LNCAP (cell line): Measurements from ENCODE around the gene RBP2.

Experiments used
- TF ChIP-seq, protein P1 (sequence below): fragments of 450-650 bp; IDR thresholded peaks from 2 replicates; pipeline ENCODE4 v1.5.1; 2017; ENCODE audit warnings: mild to moderate bottlenecking

Gene RBP2

DNA sequence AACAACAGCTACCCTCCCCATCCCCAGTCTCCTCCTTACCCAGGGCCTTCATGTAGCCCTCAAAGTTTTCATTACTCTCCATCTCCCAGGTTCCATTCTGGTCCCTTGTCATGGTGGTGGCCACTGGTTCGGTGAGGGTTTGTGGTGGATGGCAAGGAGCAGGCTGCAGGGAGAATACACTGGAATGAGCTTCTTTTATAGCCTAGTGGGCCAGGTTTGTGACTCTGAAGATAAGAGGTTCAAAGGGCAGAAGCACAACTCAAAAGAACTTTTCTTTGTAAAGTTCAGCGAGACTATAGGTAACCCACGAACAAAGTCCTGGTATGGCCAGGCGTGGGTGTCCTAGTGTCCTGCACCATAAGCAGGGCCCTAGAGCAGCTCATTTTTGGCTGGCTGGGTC is at the start of gene RBP2:
TSS of gene RBP2 (minus strand) at position 169 of the 400 bp plus-strand sequence. CDS start at position 112, 57 bp downstream.
- TF ChIP-seq, protein P1, sequence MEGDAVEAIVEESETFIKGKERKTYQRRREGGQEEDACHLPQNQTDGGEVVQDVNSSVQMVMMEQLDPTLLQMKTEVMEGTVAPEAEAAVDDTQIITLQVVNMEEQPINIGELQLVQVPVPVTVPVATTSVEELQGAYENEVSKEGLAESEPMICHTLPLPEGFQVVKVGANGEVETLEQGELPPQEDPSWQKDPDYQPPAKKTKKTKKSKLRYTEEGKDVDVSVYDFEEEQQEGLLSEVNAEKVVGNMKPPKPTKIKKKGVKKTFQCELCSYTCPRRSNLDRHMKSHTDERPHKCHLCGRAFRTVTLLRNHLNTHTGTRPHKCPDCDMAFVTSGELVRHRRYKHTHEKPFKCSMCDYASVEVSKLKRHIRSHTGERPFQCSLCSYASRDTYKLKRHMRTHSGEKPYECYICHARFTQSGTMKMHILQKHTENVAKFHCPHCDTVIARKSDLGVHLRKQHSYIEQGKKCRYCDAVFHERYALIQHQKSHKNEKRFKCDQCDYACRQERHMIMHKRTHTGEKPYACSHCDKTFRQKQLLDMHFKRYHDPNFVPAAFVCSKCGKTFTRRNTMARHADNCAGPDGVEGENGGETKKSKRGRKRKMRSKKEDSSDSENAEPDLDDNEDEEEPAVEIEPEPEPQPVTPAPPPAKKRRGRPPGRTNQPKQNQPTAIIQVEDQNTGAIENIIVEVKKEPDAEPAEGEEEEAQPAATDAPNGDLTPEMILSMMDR, result no peak

DNA sequence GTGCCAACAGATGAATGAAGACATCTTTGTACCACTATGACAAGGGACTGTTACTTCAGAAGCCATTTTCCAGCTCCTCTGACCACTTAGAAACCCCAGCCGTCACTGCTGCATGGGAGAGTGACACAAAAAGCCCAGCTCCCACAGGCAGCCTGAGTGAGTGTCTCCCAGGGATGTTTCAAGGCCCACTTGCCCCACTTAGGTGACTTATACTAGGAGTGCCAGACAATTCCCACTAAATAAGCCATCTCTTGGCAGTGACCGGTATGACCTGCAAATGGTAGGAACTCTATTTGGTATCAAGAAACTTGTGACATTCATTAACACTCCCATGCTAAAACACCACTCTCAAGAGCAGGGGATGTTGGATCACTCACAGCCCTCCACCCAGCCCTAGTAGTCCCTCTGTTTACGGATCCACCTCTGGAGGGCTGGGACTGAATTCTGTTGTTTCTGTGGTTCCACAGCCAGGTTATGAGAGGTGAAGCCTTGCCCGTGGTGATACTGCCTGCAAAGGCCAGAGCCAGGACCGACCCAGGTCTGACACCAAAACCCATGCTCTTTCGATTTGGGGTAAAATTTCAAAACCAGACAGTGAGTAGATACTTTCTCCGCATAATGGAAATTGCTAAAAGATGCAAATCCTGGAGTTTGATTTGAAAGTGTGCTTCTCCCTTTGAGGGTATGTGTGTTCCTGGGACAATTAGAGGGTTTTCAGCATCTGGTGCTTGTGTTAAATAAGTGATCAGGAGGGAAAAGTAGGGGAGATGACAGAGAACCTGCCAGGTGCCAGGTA is 48.7 kb upstream of the RBP2 start:
- TF ChIP-seq, protein P1, result no peak

DNA sequence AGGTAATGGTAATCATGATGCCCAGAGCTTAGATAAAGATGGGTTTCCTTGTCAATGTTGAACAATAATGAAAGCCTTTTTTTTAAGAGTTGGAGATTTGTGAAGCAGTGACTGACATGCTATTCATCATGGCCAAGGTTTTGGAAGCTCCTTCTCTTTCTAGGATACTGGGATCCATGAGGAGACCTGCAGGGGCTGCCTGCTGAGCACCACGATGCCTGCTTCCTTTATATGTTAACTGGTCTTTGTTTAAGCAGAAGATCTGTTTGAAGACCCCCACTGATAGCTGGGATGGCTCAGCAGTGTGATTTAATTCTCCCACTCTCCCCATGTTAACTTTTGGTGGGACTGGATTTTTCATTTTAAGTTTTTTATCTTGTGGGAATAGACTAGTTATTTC is 47.4 kb upstream of the RBP2 start:
- TF ChIP-seq, protein P1, result no peak

DNA sequence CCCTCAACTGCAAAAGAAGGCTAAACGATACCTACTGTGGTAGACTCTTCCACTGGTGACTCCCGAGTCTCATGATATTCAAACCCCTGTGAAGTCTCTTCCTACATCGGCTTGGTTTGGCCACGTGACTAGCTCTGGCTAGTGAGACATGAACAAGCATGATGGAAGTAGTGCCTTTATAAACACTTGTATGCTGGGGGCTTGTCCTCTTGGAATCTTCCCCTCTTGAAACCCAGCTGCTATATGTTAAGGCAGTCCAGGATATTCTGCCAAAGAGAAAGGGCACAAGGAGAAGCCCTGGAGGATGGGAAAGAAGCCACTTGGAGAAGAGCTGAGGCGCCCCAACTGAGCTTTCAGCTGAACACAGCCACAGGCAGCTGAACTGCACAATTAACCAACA is 46.9 kb upstream of the RBP2 start:
- TF ChIP-seq, protein P1, result no peak

DNA sequence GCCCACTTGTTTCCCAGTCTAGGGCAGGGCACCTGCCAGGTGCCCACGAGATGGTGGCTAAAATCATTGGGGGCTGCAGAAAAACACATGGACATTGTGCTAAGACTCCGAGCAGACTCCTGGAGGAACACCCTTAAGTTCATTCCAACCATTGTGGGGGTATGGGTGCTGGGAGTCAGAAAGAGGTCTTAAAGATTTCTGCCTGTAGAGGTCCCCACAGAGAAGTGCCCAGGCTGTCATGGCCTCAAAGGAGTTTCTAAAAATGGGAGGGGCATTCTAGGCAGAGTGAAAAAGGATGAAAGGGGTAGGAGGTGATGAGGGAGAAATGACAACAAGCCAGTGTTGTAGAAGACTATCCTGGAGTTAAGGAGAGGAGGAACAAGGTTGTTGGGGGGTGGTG is 46.1 kb upstream of the RBP2 start:
- TF ChIP-seq, protein P1, result no peak

DNA sequence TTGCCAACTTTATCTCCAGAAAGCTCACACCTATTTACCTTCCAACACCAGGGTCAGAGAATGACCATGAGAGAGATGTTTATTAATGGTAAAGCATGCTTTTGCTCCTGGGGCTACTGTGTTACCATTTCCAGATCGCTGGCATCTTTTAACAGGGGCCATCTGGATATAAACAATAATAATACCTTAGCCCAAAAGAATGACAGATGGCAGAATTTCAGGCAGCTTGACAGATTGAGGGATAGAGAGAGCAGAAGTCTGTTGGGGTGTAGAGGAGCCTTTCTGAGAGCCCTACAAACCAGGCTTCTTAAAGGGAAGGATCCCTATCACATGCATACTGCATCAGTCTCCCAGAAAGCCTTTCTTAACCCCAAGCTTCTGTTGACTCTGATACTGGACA is 45.5 kb upstream of the RBP2 start:
- TF ChIP-seq, protein P1, result no peak

DNA sequence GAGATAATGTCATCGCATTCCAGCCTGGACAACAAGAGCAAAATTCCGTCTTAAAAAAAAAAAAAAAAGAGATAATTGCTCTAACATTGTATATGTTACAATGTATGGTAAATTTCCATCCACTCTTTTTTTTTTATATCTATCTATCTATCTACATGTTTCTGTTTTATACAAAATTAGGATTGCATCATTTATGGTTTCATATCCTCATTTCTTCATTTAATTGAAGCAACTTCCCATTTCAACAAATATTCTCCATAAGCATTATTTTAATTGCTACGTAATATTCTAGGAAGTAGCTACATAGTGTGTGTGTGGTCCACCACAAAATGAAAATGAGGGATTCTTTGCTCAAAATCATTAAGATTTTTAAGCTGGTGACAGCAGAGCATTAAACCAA is 44.8 kb upstream of the RBP2 start:
- TF ChIP-seq, protein P1, result no peak
